ENCODE results near the gene ANO3.
"Not testable (repeated sequence)": the region's sequence is repeated elsewhere in the genome, so short reads cannot be mapped to it uniquely, and the experiment has no call there.

The ANO3 gene

DNA sequence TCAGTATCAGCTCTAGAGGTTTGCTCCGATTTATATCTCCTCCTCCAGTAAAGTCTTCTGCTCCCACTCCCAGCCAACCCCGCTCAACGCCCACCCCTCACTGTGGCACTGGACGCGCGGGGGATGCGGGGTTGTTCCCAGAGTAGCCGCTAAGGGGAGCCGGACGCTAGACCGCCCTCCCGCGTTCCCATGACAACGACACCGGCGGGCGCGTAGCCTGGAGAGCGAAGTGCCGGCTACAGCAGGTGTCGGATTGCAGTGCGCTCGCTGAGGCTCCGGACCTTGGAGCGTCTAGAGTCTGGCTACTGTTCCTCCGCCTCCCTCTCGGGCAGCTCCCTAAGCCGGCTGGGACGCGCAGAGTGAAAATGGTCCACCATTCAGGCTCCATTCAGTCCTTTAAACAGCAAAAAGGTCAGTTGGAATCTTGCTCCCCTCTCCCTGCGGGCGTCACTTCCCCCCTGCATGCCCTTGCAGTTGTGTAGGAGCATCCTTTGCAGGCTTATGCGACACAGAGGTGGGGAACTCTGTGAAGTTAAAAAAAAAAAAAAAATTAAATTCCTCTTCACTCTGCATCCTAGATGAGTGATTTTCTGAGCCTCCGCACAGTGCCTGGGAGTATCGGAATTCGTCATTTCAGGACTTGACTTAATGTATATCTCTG is at the start of gene ANO3:
TSS of gene ANO3 (plus strand) at position 220 of the 661 bp plus-strand sequence. CDS start at position 366, 146 bp downstream.
- DNase-seq (ENCODE audit: low read depth in 2 of 2, low spot score in 1 of 2): no peak

- no peak for DNase-seq (ENCODE audit: low read depth in 2 of 2, low spot score in 1 of 2)
Observed at GRCh38 chr11:26283852-26284408, 48.0 kb upstream of the ANO3 start.

DNA sequence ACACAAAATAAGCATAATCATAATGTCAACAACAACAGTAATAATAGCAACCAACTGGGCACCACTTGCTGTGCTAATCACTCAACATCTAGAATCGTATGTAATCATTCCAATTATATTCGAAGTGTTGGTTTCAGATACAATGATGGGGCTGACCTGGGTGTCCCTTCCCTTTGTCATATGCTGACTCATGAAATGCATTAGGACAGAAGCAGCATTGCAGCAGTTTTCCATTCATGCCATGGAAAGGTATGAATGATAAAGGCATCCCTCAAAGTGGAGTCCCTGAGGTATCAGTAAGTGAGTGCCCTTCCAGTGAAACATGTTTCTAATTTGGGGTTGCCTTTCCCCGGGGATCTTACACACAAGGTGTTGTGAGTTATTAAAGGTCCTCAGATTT is 46.3 kb upstream of the ANO3 start:
- no peak for DNase-seq (ENCODE audit: low read depth in 2 of 2, low spot score in 1 of 2)

GRCh38 chr11:26286472-26287066 is 45.4 kb upstream of the ANO3 start:
- no peak for DNase-seq (ENCODE audit: low read depth in 2 of 2, low spot score in 1 of 2)

DNA sequence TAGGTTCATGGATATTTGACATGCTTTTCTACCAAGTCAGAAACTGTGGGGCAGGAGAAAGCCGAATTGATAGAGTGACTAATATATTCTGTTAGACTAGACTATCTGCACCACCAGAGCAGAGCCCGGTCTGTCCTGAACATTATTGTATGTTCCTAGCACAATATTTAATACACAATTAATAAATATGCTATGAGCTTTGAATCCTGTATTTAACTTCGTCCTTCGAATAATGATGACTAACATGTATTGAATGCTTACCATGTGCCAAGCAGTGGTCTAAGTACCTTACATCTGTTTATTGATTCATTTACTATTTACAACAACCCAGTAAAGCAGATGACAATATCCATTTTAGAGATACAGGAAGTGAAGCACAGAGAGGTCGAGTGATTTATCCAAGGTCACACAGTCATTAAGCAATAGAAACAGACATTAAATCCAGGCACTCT is 44.8 kb upstream of the ANO3 start:
- no peak for DNase-seq (ENCODE audit: low read depth in 2 of 2, low spot score in 1 of 2)

- no peak for DNase-seq (ENCODE audit: low read depth in 2 of 2, low spot score in 1 of 2)
Observed at GRCh38 chr11:26297189-26297975, 34.5 kb upstream of the ANO3 start.

DNA sequence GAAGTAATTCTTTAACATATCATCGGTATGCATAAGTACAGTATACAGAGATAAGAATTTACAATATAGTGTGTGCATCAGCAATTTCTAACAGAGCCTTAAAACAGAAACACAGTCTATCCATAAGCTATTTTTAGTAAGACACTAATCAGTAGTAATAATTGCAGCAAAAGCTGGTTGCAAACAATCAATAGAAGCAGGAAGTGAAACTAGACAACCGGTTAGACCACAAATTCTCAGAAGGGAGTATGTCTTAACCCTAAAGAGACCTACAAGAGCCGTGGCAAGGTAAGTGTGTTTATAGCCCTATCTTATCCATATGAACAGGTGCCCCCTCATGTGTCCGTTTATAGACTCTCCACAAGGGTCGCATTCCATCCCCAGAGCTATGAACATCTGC is 15.6 kb upstream of the ANO3 start:
- DNase-seq (ENCODE audit: low read depth in 2 of 2, low spot score in 1 of 2): not testable (repeated sequence)

- DNase-seq (ENCODE audit: low read depth in 2 of 2, low spot score in 1 of 2): no peak
Observed at GRCh38 chr11:26319906-26320305, 12.0 kb upstream of the ANO3 start.

DNA sequence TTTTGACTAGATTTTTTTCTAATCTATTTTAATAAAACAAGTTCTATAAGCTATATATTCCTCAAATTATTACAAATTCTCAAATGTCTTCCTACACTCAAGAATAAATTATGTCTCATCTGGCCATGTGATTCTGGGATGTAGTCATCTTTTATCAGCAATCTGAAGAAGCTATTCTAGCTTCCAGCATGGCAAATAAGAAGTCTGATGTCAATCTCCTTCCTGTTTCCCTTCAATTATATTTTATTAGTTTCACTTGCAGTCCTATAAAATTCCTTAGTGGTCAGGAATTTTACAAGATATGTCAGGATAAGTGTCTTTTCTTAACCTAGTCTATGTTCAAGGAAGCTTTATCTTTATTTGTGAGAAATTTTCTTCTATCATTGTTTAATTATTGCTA is 10.4 kb upstream of the ANO3 start:
- DNase-seq (ENCODE audit: low read depth in 2 of 2, low spot score in 1 of 2): no peak

GRCh38 chr11:26322335-26323067 is 9.4 kb upstream of the ANO3 start:
- DNase-seq (ENCODE audit: low read depth in 2 of 2, low spot score in 1 of 2): no peak

GRCh38 chr11:26323837-26324236 is 8.1 kb upstream of the ANO3 start:
- DNase-seq (ENCODE audit: low read depth in 2 of 2, low spot score in 1 of 2): no peak

DNA sequence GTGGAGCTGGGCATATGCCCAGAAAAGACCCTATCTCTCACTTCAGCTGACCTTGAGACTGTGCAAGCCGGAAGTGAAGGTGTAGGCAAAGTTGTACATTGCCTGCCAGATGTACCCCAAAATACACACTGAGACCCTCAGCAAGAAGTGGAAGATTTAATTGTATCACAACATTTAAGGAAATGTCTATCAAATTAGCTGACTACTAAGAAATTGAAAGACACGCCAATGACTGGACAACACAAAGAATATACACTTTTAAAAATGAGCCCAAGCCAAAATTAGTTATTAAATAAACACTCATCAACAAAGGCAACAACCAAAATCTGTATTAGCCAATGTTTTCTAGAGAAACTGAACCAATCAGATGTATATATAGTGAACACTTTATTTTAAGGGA is 7.7 kb upstream of the ANO3 start:
- no peak for DNase-seq (ENCODE audit: low read depth in 2 of 2, low spot score in 1 of 2)

GRCh38 chr11:26326793-26327400 is 5.0 kb upstream of the ANO3 start:
- no peak for DNase-seq (ENCODE audit: low read depth in 2 of 2, low spot score in 1 of 2)

GRCh38 chr11:26329206-26329605 is 2.7 kb upstream of the ANO3 start:
- DNase-seq (ENCODE audit: low read depth in 2 of 2, low spot score in 1 of 2): no peak

DNA sequence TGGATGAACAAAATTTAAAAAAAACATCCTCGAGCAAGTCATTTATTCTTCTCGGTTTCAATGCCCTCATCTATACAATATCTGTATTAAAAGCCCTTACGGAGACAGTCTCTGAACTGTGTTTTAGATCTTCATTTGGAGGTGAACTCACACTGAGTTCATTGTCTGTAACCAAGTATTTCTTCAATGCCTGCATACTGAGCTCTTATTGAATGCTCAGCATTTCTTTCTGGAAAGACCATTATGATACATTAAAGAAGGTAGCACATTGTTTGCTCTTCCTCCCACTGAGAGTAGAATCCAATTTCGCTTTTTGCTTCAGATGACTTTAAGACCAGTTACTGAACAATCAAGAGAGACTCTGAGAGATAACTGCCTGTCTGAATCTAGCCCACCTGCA is 1.7 kb upstream of the ANO3 start:
- no peak for DNase-seq (ENCODE audit: low read depth in 2 of 2, low spot score in 1 of 2)

DNA sequence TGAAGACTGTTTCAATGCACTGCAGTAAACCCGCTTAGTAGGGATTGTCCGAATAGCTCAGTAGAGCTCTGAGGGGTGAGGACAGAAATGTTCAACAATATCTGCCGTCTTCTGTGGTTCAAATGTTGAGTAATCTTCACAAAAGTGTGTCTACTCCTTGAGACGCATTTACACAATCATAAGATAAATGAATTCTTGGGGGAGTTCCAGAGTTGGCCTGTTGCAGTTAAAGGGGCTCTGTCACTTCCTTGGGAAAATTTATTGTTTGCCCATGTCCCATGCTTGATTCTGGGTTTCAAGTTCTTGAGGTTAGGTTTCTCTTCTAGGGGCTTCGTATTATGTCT is 614 bp downstream of the ANO3 start:
- no peak for DNase-seq (ENCODE audit: low read depth in 2 of 2, low spot score in 1 of 2)

- DNase-seq (ENCODE audit: low read depth in 2 of 2, low spot score in 1 of 2): no peak
Observed at GRCh38 chr11:26333906-26334305, 2.0 kb downstream of the ANO3 start.

GRCh38 chr11:26335903-26336302 is 4.0 kb downstream of the ANO3 start:
- DNase-seq (ENCODE audit: low read depth in 2 of 2, low spot score in 1 of 2): no peak

- DNase-seq (ENCODE audit: low read depth in 2 of 2, low spot score in 1 of 2): no peak
Observed at GRCh38 chr11:26344647-26345046, 12.7 kb downstream of the ANO3 start.

GRCh38 chr11:26348776-26349175 is 16.8 kb downstream of the ANO3 start:
- no peak for DNase-seq (ENCODE audit: low read depth in 2 of 2, low spot score in 1 of 2)

- DNase-seq (ENCODE audit: low read depth in 2 of 2, low spot score in 1 of 2): no peak
Observed at GRCh38 chr11:26350002-26350401, 18.1 kb downstream of the ANO3 start.
